Panc1 (cell line): Measurements from ENCODE around the gene GCN1. TPM values are rescaled to one million over a fixed set of nuclear protein-coding genes. Genes with fewer than 3 reads are reported as not detected.

Source experiments
- ATAC-seq: fragments of 200-7000 bp; cut with Tn5 transposase; 2 replicates; pipeline ENCODE4 v1.9.1; 2020; ENCODE audit warnings: mild to moderate bottlenecking, moderate library complexity
- BruUV-seq: library from RNA; stranded (reverse); fragments of 400-500 nt; replicated peaks from 2 replicates; lab custom pipeline; 2021; lab: Mats Ljungman, UMichigan
- CTCF ChIA-PET: fragments of 300-600 bp; sonication (Branson Sonifier 250); formaldehyde crosslinking; loops from one replicate; lab custom pipeline; 2022; ENCODE audit warnings: antibody characterized with exemption; lab: Charles Lee
- POLR2A ChIA-PET: fragments of 300-600 bp; sonication (Branson Sonifier 250); formaldehyde crosslinking; loops from one replicate; lab custom pipeline; 2022; ENCODE audit warnings: antibody characterized with exemption; lab: Charles Lee
- DNase-seq: peaks from one replicate; pipeline ENCODE4 v3.0.0-alpha.2; 2010; ENCODE audit warnings: low read depth, low spot score
- H3K27ac ChIP-seq: 2 replicates; pipeline ENCODE4 v1.5.1; 2011; ENCODE audit warnings: mild to moderate bottlenecking, low read length, inconsistent platforms
- H3K27me3 ChIP-seq: fragments of 200-500 bp; sonication (Bioruptor generic); 2 replicates; pipeline ENCODE4 v1.6.0; 2014; ENCODE audit warnings: low read length, inconsistent platforms; ENCODE audit not compliant: control insufficient read depth, insufficient read depth
- H3K36me3 ChIP-seq: fragments of 200-500 bp; sonication (Bioruptor generic); 2 replicates; pipeline ENCODE4 v1.5.1; 2014; ENCODE audit warnings: inconsistent platforms, mild to moderate bottlenecking, low read length, moderate library complexity; ENCODE audit not compliant: control insufficient read depth, insufficient read depth
- H3K4me1 ChIP-seq: 2 replicates; pipeline ENCODE4 v1.5.1; 2011; ENCODE audit warnings: inconsistent platforms, mild to moderate bottlenecking, low read length, moderate library complexity; ENCODE audit not compliant: control insufficient read depth, insufficient read depth
- H3K4me3 ChIP-seq, 2 experiments: 2 replicates each; pipeline ENCODE4 v1.5.1; 2011 to 2012; ENCODE audit warnings: low read depth in 2 of 2, low read length in 2 of 2, mild to moderate bottlenecking in 2 of 2, inconsistent platforms in 1 of 2, moderate library complexity in 1 of 2
- H3K9me3 ChIP-seq: fragments of 200-500 bp; sonication (Bioruptor generic); 2 replicates; pipeline ENCODE4 v1.5.1; 2014; ENCODE audit warnings: low read depth, mild to moderate bottlenecking, inconsistent platforms, low read length, moderate library complexity; ENCODE audit not compliant: control insufficient read depth, insufficient read depth
- CTCF ChIP-seq: fragments of 450-650 bp; IDR thresholded peaks from 2 replicates; pipeline ENCODE4 v1.5.1; 2017; ENCODE audit warnings: mild to moderate bottlenecking
- POLR2AphosphoS5 ChIP-seq: IDR thresholded peaks from 2 replicates; pipeline ENCODE4 v1.6.1; 2012; ENCODE audit warnings: mild to moderate bottlenecking, low read depth, low read length, moderate library complexity
- REST ChIP-seq, 2 experiments: IDR thresholded peaks; 2 replicates each; pipeline ENCODE4 v1.6.1; 2011 to 2012; ENCODE audit warnings: low read depth in 2 of 2, control low read depth in 1 of 2, low read length in 1 of 2, mild to moderate bottlenecking in 1 of 2, moderate library complexity in 1 of 2; ENCODE audit not compliant: insufficient read depth in 1 of 2
- SIN3A ChIP-seq: IDR thresholded peaks from 2 replicates; pipeline ENCODE4 v1.6.1; 2012; ENCODE audit warnings: low read depth, mild to moderate bottlenecking, low read length, moderate library complexity, borderline replicate concordance; ENCODE audit not compliant: insufficient read depth
- TCF7L2 ChIP-seq: IDR thresholded peaks from 2 replicates; pipeline ENCODE4 v1.6.1; 2011; ENCODE audit warnings: mild to moderate bottlenecking, low read depth, low read length, inconsistent platforms
- in situ Hi-C: cut with HindIII; loops from 2 replicates; pipeline ENCODE4 v1.10.0; 2016; ENCODE audit warnings: low sequenced_read_pairs, low pct_unique_long_range_greater_than_20kb
- intact Hi-C: fragments of 100-400 bp; cut with micrococcal nuclease; formaldehyde crosslinking; loops from one replicate; pipeline ENCODE4 v1.10.0; 2022; ENCODE audit not compliant: unreplicated experiment
- total RNA-seq: library from RNA; stranded (reverse); gene quantifications from one replicate; pipeline ENCODE4 v1.2.1, GENCODE V29; 2021; ENCODE audit not compliant: unreplicated experiment

GCN1 gene
- total RNA-seq, 1 experiment from 2014 or later = 175 TPM

GRCh38 chr12:120118321-120119061 lies 76.0 kb downstream of the GCN1 start:
- H3K27ac ChIP-seq = peak overlapping the region; percentile 55
- in situ Hi-C loops (no loop called here), intact Hi-C loops (no loop called here)
- no peak for DNase-seq
- ChIA-PET CTCF (interaction anchor here (0.5 kb wide), 1 partner anchor 84 kb away, joined by 4 read pairs; no protein-coding TSS in a partner anchor), POLR2A (no interaction called here)
- no peaks in the 10 kb centered on the region for H3K27me3 ChIP-seq
- H3K36me3 ChIP-seq = no peaks in the 10 kb centered on the region
- peak overlapping the region; percentile 79 to 80 for H3K4me3 ChIP-seq
- no peaks in the 10 kb centered on the region for H3K9me3 ChIP-seq
- peaks cover 17% of the 10 kb centered on the region for H3K4me1 ChIP-seq
- TF ChIP-seq REST (IDR thresholded peaks at IDR 0.05; ENCODE audit: insufficient read depth in 1 of 2, low read depth in 2 of 2, low read length in 1 of 2) (no peak), POLR2AphosphoS5 (no peak)
- no peak for ATAC-seq
- BruUV-seq = no TSS peak

- H3K4me3 ChIP-seq = peak overlapping the region; percentile 79 to 80
- TF ChIP-seq TCF7L2 (no peak), REST (IDR thresholded peaks at IDR 0.05; ENCODE audit: insufficient read depth in 1 of 2, low read depth in 2 of 2, low read length in 1 of 2) (no peak), SIN3A (no peak), CTCF (no peak), POLR2AphosphoS5 (no peak)
- H3K27me3 ChIP-seq = no peaks in the 10 kb centered on the region
- ChIA-PET POLR2A (no interaction called here), CTCF (no interaction called here)
- ATAC-seq (no peak), DNase-seq (no peak)
- in situ Hi-C loops = no loop called here
- no peaks in the 10 kb centered on the region for H3K9me3 ChIP-seq
- H3K36me3 ChIP-seq = no peaks in the 10 kb centered on the region
- TSS peak; percentile 93 for BruUV-seq
- peaks cover 17% of the 10 kb centered on the region for H3K4me1 ChIP-seq
- peak overlapping the region; percentile 55 for H3K27ac ChIP-seq
- intact Hi-C loops = no loop called here
Observed at GRCh38 chr12:120117961-120118320, 76.6 kb downstream of the GCN1 start.
